Subcutaneous abdominal adipose tissue (tissue), 5 donors: ENCODE results near the gene BBLN.
"Not testable (repeated sequence)": the region's sequence is repeated elsewhere in the genome, so short reads cannot be mapped to it uniquely, and the experiment has no call there.

Experiments
- H3K27ac ChIP-seq: one replicate; pipeline ENCODE4 v1.7.0; 2013; ENCODE audit warnings: low read depth, mild to moderate bottlenecking, inconsistent platforms, low read length, moderate library complexity
- H3K27me3 ChIP-seq, 5 donors: one replicate each; pipeline ENCODE4 v1.7.0; 2013; ENCODE audit warnings: low read length in 5 of 5, inconsistent platforms in 1 of 5; ENCODE audit not compliant: control insufficient read depth in 5 of 5, insufficient read depth in 4 of 5
- H3K36me3 ChIP-seq, 5 donors: one replicate each; pipeline ENCODE4 v1.7.0; 2013; ENCODE audit warnings: low read length in 5 of 5; ENCODE audit not compliant: control insufficient read depth in 5 of 5, insufficient read depth in 5 of 5
- H3K4me1 ChIP-seq, 5 donors: one replicate each; pipeline ENCODE4 v1.7.0; 2013; ENCODE audit warnings: low read length in 5 of 5, mild to moderate bottlenecking in 3 of 5, moderate library complexity in 1 of 5; ENCODE audit not compliant: control insufficient read depth in 5 of 5, insufficient read depth in 5 of 5
- H3K4me3 ChIP-seq, 5 donors: one replicate each; pipeline ENCODE4 v1.7.0; 2013; ENCODE audit warnings: low read length in 5 of 5, low read depth in 1 of 5
- H3K9ac ChIP-seq, 5 donors: one replicate each; pipeline ENCODE4 v1.7.0; 2013; ENCODE audit warnings: low read length in 5 of 5, mild to moderate bottlenecking in 4 of 5, moderate library complexity in 3 of 5
- H3K9me3 ChIP-seq, 5 donors: one replicate each; pipeline ENCODE4 v1.7.0; 2013; ENCODE audit warnings: low read length in 5 of 5; ENCODE audit not compliant: control insufficient read depth in 5 of 5
- donor health status: healthy.
- donor health status: healthy.
- donor health status: healthy.
- donor health status: healthy.
- donor health status: healthy.

BBLN gene, protein sequence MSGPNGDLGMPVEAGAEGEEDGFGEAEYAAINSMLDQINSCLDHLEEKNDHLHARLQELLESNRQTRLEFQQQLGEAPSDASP

DNA sequence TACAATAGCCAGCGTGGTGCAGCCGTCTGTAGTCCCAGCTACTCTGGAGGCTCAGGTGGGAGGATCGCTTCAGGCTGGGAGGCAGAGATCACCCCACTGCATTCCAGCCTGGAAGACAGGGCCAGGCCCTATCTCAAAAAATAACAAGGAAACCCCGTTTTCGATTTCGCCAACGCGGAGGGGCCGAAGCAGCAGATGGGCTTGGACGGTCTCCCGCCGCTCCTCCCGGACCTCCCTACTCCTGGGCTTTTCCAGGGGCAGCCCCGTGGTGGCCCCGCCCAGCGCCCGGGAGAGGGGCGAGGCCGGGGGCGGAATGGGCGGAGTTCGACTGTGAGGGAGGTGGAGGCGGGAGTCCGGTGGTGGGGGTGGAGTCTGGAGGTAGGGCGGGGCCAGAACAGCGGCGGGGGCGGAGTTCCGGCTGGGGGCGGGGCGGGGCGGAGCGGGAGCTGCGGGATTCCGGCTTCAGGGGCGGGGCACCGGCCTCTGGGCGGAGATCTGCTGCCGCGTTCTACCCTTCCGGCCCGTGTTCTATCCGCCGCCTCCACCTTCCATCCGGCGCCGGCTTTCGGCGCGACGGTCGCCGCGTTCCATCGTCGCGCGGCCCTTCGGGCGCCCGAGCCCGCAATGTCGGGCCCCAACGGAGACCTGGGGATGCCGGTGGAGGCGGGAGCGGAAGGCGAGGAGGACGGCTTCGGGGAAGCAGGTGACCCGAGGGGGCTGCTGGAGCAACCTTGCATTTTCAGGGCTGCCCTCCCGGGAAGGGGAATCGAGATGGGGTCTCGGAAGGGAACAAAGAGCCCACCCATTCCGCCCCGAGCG is at the start of gene BBLN:
TSS of gene BBLN (plus strand) at position 482 of the 819 bp plus-strand sequence. CDS start at position 625, 143 bp downstream.
- Histone ChIP-seq H3K9me3 (no peaks in the 10 kb centered on the region), H3K27ac (no peak within 1 kb of the TSS), H3K4me1 (peaks cover 4 to 29% (median 25%) of the 10 kb centered on the region in 5 donors), H3K4me3 (peak within 1 kb of the TSS; percentile 75 to 86 (median 82)), H3K9ac (peak within 1 kb of the TSS in 4 of 5 donors; percentile 69 to 84 (median 73)), H3K27me3 (no peaks in the 10 kb centered on the region), H3K36me3 (peaks cover 0 to 26% (median 19%) of the 10 kb centered on the region in 5 donors)

DNA sequence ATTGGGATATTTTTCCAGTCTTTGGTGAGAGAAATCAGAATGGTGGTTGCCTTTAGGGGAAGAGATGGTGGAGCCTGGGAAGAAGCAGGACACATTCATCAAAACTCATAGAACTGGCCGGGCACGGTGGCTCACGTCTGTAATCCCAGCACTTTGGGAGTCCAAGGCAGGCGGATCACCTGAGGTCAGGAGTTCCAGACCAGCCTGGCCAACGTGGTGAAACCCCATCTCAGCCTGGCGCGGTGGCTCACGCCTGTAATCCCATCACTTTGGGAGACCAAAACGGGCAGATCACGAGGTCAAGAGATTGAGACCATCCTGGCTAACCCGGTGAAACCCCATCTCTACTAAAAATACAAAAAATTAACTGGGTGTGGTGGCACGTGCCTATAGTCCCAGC is 48.3 kb upstream of the BBLN start:
- not testable (repeated sequence) for H3K4me1 ChIP-seq, H3K9me3 ChIP-seq, H3K9ac ChIP-seq, H3K4me3 ChIP-seq, H3K27me3 ChIP-seq, H3K27ac ChIP-seq
- H3K36me3 ChIP-seq, result peaks cover 0 to 30% (median 20%) of the 10 kb centered on the region in 5 donors

DNA sequence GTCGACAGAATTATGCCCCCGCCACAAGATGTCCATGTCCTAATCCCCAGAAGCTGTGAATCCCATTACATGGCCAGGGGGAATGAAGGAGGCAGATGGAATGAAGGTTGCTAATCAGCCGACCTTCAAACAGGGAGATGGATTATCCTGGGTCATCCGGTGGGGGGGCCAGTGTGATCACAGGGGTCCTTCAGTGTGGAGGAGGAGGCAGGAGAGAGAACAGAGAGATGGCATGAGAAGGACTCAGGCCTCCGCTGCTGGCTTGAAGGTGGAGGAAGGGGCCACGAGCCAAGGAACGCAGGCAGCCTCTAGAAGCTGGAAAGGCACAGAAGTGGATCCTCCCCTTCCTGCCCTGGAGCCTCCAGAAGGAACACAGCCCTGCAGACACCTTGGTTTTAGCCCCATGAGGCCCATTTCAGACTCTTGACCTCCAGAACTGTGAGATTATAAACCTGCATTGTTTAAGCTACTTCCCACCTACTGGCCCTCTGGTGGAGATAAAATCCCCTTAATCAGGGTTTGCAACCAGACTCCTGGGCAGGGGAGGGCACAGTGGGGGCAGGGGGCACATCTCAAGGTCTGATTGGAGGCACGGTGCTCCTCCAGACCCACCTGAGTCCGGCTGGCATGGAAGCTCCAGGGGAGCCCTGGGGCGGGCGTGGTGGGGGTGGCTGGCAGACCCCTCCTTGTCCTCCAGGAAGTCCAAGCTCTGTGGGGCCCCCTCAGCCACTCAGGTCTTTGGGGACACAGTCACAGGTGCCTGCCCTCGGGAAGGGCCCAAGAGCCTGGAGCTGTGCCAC is 46.3 kb upstream of the BBLN start:
- peaks cover 0 to 7% (median 3%) of the 10 kb centered on the region in 5 donors for H3K4me1 ChIP-seq
- H3K27ac ChIP-seq, result no peak overlapping the region
- H3K9ac ChIP-seq, result no peak overlapping the region

DNA sequence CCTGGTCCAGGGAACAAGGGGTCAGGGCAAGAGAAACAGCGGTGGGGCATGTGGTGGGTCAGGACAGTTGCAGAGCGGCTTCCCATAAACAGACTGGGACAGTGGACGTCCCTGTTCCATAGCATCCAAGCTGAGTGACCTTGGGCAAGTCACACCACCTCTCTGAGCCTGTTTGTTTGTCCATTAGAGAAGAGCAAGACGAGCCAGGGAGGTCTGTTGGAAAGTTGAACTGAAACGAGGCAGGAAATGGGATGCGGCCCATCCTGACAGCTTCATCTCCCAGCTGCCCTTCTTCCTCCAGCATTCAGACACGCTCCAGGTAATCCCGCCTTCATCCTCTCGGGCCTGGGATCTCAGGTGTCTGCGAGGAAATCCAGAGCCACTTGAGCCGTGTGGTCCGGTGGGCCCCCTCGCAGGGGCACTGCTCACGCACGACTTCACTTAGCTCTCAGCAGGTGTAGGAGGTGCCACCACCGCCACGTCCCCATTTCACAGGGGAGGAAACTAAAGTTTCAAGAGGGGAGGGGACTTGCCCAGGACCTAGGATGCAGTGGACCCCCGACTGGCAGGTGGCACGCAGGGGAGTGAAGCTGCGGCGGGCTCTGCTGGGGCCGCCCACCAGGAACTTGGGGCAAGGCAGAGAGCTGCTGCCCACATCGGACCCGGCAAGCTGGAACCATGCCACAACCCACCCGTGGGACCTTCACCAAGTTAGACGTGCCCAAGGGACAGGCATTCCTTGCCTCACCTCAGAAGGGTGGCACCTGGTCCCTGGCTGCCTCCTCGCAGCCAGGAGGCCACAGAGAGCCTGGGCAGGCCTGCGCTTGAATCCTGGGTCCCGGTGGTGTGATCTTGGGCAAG is 45.5 kb upstream of the BBLN start:
- Histone ChIP-seq H3K4me3 (no peak overlapping the region), H3K9ac (no peak overlapping the region)

More for the DNA sequence above, 46.3 kb upstream of the BBLN start:
- Histone ChIP-seq H3K27me3 (no peaks in the 10 kb centered on the region), H3K4me3 (no peak overlapping the region), H3K9me3 (no peaks in the 10 kb centered on the region), H3K36me3 (peaks cover 0 to 10% (median 0%) of the 10 kb centered on the region in 5 donors)

DNA sequence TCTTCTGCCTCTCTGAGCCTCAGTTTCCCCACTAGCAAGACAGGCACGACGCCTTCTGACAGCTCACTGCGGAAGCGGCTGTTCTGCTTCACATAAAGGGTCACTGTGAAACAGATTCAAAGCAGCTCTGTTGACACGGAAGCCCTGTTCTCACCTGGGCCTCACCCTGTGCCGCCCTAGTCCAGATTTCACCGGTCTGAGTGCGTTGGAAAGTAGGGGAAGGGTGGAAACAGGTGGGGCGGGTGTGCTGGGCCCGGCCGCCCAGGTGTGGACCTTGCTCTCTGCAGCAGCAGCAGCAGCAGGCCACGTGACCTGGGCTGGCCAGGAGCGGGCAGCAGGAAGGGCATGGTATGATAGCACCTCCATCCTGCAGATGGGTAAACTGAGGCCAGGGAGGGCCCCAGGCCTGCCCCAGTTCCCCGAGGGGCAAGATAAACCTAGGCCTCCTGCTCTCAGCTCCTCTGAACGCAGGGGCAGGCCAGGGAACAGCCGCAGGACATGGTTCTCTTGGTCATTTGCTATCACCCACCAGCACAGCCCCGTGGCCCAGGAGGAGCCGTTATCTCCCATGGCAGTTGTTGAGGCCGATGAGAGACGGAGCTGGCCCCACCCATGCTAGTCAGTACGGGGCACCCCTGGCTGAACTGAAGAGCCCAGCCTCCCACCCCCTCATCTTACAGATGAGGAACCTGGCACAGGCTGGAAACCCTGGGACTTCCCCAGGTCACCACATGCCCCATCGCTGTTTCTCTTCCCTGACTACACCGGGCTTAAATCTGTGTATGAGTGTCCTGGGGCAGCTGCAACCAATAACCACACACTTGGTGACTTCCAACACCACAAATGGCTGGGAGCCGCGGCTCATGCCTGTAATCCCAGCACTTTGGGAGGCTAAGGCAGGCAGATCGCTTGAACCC is 44.6 kb upstream of the BBLN start:
- no peak overlapping the region for H3K9ac ChIP-seq
- no peak overlapping the region for H3K27ac ChIP-seq
- no peaks in the 10 kb centered on the region for H3K9me3 ChIP-seq
- H3K27me3 ChIP-seq, result no peaks in the 10 kb centered on the region
- peaks cover 0 to 7% (median 3%) of the 10 kb centered on the region in 5 donors for H3K4me1 ChIP-seq
- H3K4me3 ChIP-seq, result no peak overlapping the region
- peaks cover 0 to 9% (median 5%) of the 10 kb centered on the region in 5 donors for H3K36me3 ChIP-seq

More for the DNA sequence above, 45.5 kb upstream of the BBLN start:
- Histone ChIP-seq H3K9me3 (no peaks in the 10 kb centered on the region), H3K36me3 (peaks cover 0 to 8% (median 0%) of the 10 kb centered on the region in 5 donors), H3K27me3 (no peaks in the 10 kb centered on the region), H3K27ac (no peak overlapping the region), H3K4me1 (peaks cover 0 to 7% (median 3%) of the 10 kb centered on the region in 5 donors)

DNA sequence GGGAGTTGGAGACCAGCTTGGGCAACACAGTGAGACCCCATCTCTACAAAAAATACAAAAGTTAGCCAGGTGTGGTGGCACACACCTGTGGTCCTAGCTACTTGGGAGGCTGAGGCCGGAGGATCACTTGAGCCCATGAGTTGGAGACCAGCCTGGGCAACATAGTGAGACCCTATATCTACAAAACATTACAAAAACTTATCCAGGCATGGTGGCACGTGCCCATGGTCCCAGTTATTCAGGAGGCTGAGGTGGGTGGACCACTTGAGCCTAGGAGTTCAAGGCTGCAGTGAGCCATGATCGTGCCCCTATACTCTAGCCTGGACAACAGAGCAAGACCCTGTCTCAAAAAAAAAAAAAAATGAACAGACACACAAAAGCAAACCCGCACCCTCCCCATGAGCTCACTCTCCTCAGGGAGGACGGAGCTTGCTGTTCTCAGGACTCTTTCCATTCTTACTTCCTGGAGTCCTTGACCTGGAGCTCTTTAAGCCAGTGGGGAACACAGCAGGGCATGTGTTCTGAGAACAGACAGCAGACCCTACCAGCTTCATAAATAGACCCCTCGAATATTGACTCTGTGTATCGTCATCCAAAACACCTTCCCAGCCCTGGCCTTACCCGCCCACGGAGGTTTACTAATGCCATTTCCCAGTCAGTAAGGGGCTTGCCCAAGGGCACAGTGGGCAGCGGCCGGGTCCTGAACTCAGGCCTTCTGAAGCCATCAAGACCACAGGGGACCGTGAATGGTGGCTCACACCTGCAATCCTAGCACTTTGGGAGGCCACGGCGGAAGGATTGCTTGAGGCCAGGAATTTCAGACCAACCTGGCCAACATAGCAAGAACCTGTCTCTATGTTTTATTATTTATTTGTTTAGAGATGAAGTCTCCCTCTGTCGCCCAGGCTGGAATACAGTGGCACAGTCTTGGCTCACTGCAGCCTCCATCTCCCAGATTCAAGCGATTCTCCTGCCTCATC is 43.7 kb upstream of the BBLN start:
- no peak overlapping the region for H3K27ac ChIP-seq

DNA sequence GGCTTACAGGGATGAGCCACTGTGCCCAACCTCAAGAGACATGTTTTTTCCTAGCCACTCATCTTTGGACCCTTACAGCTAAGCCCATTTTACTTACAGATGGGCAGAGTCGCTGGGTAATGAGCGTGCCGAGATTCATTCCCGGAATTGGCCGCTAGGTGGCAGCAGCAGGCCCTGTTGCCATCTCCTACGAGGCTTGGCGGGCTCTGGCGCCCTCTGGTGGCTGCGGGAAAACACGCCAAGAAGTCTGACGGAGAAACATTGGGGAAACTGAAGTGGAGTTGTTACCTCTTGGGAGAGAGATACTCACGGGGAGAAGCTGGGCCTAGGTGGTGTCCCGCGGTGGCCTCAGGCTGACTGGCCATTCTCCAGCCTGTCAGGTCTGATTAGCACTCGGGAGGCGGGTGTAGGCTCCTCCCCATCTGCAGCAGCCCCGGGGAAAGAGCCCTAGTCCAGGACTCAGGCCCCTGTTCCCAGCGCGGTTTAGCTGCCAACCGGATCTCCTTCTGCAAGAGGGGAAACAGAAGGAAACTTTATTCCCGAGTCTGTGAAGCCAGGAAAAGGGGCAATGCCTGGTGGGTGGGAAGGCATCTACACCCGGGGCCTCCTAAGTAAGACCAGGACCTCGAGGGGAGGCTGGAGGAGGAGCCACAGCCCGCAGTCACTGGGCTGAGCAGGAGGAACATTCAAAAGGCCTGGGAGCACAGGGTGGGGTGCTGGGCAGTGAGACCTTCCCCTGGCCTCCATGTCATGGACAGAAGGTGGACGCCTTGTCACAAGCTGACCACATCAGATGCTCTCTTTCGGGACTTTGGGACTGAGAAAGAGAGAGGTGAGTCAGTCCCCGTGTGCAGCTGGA is 42.2 kb upstream of the BBLN start:
- no peak overlapping the region for H3K9ac ChIP-seq
- H3K36me3 ChIP-seq, result peaks cover 0 to 32% (median 25%) of the 10 kb centered on the region in 5 donors
- no peak overlapping the region for H3K27ac ChIP-seq
- peaks cover 0 to 7% (median 3%) of the 10 kb centered on the region in 5 donors for H3K4me1 ChIP-seq
- H3K4me3 ChIP-seq, result no peak overlapping the region
- H3K27me3 ChIP-seq, result no peaks in the 10 kb centered on the region
- no peaks in the 10 kb centered on the region for H3K9me3 ChIP-seq

More for the DNA sequence above, 43.7 kb upstream of the BBLN start:
- no peak overlapping the region for H3K9ac ChIP-seq
- H3K36me3 ChIP-seq, result peaks cover 0 to 18% (median 12%) of the 10 kb centered on the region in 5 donors
- H3K27me3 ChIP-seq, result no peaks in the 10 kb centered on the region
- peaks cover 0 to 7% (median 3%) of the 10 kb centered on the region in 5 donors for H3K4me1 ChIP-seq
- H3K4me3 ChIP-seq, result no peak overlapping the region
- no peaks in the 10 kb centered on the region for H3K9me3 ChIP-seq
